Measurements from ENCODE around the gene UBA3.

UBA3 gene

DNA sequence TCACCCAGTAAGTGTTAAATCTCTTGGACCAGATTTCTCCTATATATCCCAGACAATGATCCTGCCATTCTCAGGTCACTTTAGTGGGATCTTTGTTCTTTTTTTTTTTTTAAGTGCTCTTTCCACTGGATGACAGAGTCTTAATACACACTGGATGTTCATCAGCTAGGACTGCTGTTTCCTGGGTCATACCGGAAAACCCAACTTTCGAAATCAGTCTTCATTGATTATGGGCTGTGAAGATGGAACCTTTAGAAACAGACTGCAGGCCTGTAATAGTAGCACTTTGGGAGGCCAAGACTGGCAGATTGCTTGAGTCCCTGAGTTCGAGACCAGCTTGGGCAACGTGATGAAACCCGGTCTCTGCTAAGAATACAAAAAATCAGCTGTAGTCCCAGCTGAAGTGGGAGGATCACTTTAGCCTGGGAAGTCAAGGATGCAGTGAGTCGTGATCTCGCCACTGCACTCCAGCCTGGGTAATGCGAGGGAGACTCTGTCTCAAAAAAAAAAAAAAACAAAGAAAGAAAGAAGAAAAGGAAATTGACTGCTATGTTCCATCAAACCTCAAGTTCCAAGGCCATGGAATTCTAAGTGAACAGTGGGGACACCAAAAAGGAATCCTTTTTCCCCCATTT is 69.0 kb downstream of the UBA3 start:
- no peak for DNase-seq

DNA sequence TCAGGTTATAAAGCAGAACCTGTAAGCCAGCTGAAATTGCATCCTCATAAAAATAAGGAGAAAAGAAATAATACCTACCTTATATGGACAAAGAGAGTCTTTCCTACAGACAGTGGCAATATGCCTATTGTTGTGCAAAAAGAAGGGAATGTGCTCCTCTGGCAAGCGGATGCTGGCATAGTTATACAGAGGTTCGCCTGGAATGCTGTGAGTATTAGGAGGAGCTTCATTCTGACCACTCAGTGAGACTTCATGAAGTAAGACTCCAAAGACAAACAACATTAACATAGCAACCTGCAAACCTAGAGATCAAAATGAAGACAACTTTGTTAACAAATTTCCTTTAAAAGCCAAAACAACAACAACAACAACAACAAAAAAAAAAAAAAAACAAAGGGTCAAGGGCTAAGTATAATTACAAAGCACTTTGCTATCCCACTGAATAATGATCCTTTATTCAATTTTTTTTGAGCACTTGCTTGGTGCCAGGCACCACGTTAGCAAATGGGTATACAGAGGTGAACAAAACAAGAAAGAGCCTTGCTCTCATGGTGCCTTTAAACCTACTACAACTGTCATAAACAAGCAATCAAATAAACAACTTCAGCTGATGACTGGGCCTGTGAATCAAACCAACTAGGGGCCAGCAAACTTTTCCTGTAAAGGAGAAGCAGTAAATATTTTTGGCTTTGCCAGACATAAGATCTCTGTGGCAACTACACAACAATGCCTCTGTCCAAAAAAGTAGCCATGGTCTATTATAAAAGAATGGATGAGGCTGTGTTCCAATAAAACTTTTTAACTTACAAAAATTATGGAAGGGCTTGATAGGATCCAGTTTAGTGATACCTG is 70.4 kb downstream of the UBA3 start:
- DNase-seq, result no peak

DNA sequence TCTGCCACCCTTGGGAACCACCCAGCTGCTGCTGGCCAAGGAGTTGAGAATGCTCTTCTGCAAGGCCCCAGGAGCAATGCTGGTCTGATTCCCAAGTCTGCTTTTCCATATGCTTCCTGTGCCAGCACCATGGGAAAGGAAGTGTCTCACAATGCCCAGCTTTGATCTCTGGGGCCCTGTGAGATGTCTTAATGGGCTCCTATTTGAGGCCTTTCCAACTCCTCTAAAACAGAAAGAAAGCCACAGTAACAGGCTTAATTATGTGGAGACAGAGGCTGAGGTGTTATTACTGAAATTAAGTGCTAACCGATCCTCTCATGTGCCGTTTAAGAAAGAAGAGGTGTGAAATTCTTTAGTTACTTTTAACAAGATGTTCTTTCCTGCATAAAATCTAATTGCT is 71.2 kb downstream of the UBA3 start:
- DNase-seq, result no peak

DNA sequence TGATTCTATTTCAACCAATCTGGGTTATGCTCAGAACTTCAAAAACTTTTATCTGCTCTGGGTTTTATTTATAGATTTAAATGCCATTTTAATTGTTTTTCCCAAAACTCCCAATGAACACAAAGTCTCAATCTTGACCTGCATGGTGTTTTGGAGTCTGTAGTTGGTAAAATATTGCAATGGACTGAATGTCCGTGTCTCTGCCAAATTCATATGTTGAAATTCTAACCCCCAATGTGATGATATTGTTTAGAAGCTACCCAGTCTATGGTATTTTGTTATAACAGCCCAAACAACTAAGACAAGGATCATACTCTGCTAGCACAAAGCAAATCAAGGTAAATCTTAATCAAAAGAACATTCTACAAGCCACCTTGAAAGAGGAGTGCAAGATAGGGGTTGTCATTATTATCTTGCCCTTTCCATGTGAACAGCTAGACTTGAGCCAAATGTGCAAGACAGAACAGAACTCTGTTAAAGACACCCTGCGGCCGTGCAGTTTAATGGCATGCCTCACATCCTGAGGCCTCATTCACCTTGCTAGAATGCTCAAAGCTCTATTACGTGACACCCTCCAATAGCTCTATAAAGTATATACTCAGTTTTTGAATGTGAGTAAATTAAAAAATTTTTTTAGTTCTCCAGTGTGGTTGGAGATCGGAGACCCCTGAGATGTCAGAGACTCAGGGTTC is 74.2 kb downstream of the UBA3 start:
- DNase-seq, result no peak

DNA sequence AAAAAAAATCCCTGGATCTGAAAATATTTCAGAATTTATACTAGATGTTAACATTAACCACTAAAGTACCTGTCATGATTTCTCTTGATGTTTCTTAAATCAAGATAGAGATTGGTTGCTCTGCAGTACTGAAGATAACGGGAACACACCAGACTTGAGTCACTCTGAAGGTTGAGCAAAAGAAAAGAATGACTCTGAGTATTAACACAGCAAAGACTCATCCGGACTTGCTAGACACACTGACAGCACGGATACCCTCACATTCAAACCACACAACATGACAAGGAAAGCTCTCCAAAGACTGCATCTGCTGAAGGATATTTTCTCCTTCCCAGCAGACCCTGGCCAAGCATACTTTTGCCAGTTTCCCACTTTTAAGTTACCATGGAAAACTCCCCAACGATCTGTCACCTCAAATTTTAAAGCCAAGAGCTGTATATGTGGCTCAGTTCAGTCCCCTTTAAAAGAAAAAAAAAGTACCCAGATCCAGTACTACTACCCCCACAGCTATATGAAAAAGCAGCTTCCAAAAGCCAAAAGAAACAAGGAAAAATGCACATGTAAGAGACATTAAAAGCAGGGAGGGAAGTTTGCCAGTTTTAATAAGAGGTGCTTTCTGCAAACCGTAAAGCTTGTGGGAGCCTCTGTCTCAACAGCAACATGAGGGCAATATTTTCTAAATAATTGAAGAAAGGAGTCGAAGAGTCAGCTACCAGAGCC is 74.9 kb downstream of the UBA3 start:
- DNase-seq, result no peak
